ENCODE measurements around the gene SNX7.

Gene SNX7

DNA sequence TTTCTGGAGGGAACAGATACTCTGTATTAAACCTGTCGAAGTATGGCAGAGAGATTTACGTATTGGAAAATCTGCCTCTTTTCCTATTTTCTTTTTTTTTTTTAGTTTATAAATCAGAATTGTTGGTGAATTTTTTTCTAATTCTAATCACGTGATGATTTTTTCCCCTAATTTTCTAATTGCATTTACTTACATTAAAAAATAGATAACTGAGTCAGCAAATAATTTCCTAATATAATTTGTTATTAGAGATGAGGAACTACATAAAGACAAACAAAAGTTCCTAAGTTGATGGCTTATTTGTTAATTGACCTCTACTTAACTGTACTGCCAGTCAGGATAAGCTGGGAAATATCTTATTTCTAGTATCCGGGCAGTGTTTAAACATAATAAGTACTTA is 34.6 kb downstream of the SNX7 start:
- TF ChIP-seq CREB1 (IDR thresholded peaks at IDR 0.05; ENCODE audit: low read depth) (no peak), YY1 (IDR thresholded peaks at IDR 0.05; ENCODE audit: low read depth) (no peak), EGR1 (IDR thresholded peaks at IDR 0.05) (no peak), CEBPB (IDR thresholded peaks at IDR 0.05) (no peak), ZBTB7A (IDR thresholded peaks at IDR 0.05; ENCODE audit: low read depth) (no peak), TEAD4 (IDR thresholded peaks at IDR 0.05) (no peak), TCF12 (IDR thresholded peaks at IDR 0.05; ENCODE audit: low read depth) (no peak), FOXM1 (IDR thresholded peaks at IDR 0.05; ENCODE audit: borderline replicate concordance, low read depth) (no peak), EP300 (IDR thresholded peaks at IDR 0.05; ENCODE audit: borderline replicate concordance) (no peak), RAD21 (IDR thresholded peaks at IDR 0.05; ENCODE audit: low read depth) (no peak), NFIC (IDR thresholded peaks at IDR 0.05) (no peak), TAF1 (IDR thresholded peaks at IDR 0.05; ENCODE audit: low read depth) (no peak)
- TF ChIP-seq, protein P1, sequence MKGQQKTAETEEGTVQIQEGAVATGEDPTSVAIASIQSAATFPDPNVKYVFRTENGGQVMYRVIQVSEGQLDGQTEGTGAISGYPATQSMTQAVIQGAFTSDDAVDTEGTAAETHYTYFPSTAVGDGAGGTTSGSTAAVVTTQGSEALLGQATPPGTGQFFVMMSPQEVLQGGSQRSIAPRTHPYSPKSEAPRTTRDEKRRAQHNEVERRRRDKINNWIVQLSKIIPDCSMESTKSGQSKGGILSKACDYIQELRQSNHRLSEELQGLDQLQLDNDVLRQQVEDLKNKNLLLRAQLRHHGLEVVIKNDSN (IDR thresholded peaks at IDR 0.05), result no peak
- TF ChIP-seq, protein P2, sequence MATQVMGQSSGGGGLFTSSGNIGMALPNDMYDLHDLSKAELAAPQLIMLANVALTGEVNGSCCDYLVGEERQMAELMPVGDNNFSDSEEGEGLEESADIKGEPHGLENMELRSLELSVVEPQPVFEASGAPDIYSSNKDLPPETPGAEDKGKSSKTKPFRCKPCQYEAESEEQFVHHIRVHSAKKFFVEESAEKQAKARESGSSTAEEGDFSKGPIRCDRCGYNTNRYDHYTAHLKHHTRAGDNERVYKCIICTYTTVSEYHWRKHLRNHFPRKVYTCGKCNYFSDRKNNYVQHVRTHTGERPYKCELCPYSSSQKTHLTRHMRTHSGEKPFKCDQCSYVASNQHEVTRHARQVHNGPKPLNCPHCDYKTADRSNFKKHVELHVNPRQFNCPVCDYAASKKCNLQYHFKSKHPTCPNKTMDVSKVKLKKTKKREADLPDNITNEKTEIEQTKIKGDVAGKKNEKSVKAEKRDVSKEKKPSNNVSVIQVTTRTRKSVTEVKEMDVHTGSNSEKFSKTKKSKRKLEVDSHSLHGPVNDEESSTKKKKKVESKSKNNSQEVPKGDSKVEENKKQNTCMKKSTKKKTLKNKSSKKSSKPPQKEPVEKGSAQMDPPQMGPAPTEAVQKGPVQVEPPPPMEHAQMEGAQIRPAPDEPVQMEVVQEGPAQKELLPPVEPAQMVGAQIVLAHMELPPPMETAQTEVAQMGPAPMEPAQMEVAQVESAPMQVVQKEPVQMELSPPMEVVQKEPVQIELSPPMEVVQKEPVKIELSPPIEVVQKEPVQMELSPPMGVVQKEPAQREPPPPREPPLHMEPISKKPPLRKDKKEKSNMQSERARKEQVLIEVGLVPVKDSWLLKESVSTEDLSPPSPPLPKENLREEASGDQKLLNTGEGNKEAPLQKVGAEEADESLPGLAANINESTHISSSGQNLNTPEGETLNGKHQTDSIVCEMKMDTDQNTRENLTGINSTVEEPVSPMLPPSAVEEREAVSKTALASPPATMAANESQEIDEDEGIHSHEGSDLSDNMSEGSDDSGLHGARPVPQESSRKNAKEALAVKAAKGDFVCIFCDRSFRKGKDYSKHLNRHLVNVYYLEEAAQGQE (IDR thresholded peaks at IDR 0.05; ENCODE audit: low read depth), result no peak
- TF ChIP-seq, protein P3, sequence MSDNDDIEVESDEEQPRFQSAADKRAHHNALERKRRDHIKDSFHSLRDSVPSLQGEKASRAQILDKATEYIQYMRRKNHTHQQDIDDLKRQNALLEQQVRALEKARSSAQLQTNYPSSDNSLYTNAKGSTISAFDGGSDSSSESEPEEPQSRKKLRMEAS (IDR thresholded peaks at IDR 0.05), result no peak

DNA sequence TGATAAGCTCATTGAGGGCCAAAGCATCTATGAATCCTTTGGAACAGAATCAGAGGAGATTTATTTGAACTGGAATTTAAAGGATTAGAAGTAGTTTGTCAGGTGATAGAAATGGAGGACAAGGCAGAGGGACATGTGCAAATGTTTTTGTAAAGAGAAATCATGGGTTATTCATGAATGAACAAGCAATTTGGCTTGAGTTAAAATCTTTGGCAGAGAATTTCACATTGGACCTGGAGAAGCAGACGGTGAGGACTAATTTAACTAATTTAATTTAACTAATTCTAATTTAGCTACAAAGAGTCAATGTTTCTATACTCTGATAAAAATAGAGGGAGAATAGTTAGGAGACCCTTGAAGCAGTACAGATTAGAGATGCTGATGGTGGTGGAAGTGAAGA is 36.3 kb downstream of the SNX7 start:
- TF ChIP-seq ZBTB7A (IDR thresholded peaks at IDR 0.05; ENCODE audit: low read depth) (no peak), EGR1 (IDR thresholded peaks at IDR 0.05) (no peak), YY1 (IDR thresholded peaks at IDR 0.05; ENCODE audit: low read depth) (no peak), TCF12 (IDR thresholded peaks at IDR 0.05; ENCODE audit: low read depth) (no peak), FOXM1 (IDR thresholded peaks at IDR 0.05; ENCODE audit: borderline replicate concordance, low read depth) (no peak), TAF1 (IDR thresholded peaks at IDR 0.05; ENCODE audit: low read depth) (no peak), CEBPB (IDR thresholded peaks at IDR 0.05) (no peak), NFIC (IDR thresholded peaks at IDR 0.05) (no peak), EP300 (IDR thresholded peaks at IDR 0.05; ENCODE audit: borderline replicate concordance) (no peak), TEAD4 (IDR thresholded peaks at IDR 0.05) (no peak), CREB1 (IDR thresholded peaks at IDR 0.05; ENCODE audit: low read depth) (no peak), RAD21 (IDR thresholded peaks at IDR 0.05; ENCODE audit: low read depth) (no peak)
- TF ChIP-seq, protein P2 (IDR thresholded peaks at IDR 0.05; ENCODE audit: low read depth), result no peak
- TF ChIP-seq, protein P3 (IDR thresholded peaks at IDR 0.05), result no peak
- TF ChIP-seq, protein P1 (IDR thresholded peaks at IDR 0.05), result no peak

DNA sequence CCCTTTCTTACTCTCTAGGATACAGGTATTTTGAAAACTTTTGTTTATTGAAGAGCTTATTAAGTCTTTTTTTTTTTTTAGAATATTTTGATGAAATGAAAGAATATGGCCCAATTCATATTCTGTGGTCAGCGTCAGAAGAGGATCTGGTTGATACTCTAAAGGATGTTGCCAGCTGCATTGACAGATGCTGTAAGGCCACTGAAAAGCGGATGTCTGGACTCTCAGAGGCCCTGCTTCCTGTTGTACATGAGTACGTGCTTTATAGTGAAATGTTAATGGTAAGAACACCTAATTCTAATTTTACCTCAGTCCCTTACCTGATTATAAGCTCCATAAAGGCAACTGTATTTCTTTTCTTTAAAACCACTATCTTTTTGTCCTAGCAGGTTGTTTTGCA is 37.1 kb downstream of the SNX7 start:
- TF ChIP-seq ZBTB7A (IDR thresholded peaks at IDR 0.05; ENCODE audit: low read depth), result no peak
- no peak for TF ChIP-seq RAD21 (IDR thresholded peaks at IDR 0.05; ENCODE audit: low read depth)
- TF ChIP-seq YY1 (IDR thresholded peaks at IDR 0.05; ENCODE audit: low read depth), result no peak
- no peak for TF ChIP-seq NFIC (IDR thresholded peaks at IDR 0.05)
- TF ChIP-seq TEAD4 (IDR thresholded peaks at IDR 0.05), result no peak
- no peak for TF ChIP-seq FOXM1 (IDR thresholded peaks at IDR 0.05; ENCODE audit: borderline replicate concordance, low read depth)
- no peak for TF ChIP-seq TCF12 (IDR thresholded peaks at IDR 0.05; ENCODE audit: low read depth)
- TF ChIP-seq, protein P3 (IDR thresholded peaks at IDR 0.05), result no peak
- TF ChIP-seq EP300 (IDR thresholded peaks at IDR 0.05; ENCODE audit: borderline replicate concordance), result no peak

DNA sequence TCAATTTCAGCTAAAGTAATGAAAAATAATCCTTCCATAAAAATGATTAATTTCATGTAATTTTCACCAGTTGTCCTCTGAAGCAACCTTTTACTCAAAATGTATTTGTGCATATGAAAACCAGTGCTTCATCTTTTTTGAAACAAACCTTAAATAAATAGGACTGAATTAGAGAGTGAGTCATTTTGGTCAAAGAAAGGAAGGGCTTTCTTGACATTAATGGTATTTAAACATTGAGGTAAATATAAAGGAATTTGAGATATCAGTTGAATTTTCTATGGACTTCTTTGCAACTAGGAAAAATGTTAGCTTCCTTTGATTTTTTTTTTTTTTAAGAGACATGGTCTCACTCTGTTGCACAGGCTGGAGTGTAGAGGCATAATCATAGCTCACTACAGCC is 38.7 kb downstream of the SNX7 start:
- TF ChIP-seq EGR1 (IDR thresholded peaks at IDR 0.05) (no peak), RAD21 (IDR thresholded peaks at IDR 0.05; ENCODE audit: low read depth) (no peak)

DNA sequence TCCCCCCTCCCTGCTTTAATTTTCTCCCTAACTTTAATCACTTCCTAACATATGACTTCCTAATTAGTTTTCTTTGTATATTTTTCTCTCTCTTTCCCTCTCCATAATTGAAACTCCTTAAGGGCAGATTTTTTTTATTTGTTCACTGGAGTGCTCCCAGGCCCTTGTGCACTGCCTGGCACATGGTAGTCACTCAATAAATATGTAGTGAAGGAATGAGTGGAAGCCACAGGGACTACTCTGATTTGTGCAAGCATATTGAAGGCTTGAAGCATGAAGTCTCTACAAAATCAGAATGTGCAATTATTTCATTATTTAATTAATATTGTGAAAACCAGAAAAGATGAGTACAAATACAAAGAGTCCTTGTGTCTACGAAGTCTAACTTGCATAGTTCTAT is 41.5 kb downstream of the SNX7 start:
- no peak for TF ChIP-seq TCF12 (IDR thresholded peaks at IDR 0.05; ENCODE audit: low read depth)
- TF ChIP-seq CREB1 (IDR thresholded peaks at IDR 0.05; ENCODE audit: low read depth), result no peak
- TF ChIP-seq, protein P3 (IDR thresholded peaks at IDR 0.05), result no peak
- no peak for TF ChIP-seq TEAD4 (IDR thresholded peaks at IDR 0.05)
- no peak for TF ChIP-seq FOXM1 (IDR thresholded peaks at IDR 0.05; ENCODE audit: borderline replicate concordance, low read depth)
- TF ChIP-seq CEBPB (IDR thresholded peaks at IDR 0.05), result no peak
- TF ChIP-seq, protein P2 (IDR thresholded peaks at IDR 0.05; ENCODE audit: low read depth), result no peak
- TF ChIP-seq TAF1 (IDR thresholded peaks at IDR 0.05; ENCODE audit: low read depth), result no peak
- TF ChIP-seq EGR1 (IDR thresholded peaks at IDR 0.05), result no peak
- TF ChIP-seq, protein P1 (IDR thresholded peaks at IDR 0.05), result no peak
- no peak for TF ChIP-seq YY1 (IDR thresholded peaks at IDR 0.05; ENCODE audit: low read depth)
- no peak for TF ChIP-seq RAD21 (IDR thresholded peaks at IDR 0.05; ENCODE audit: low read depth)
- TF ChIP-seq ZBTB7A (IDR thresholded peaks at IDR 0.05; ENCODE audit: low read depth), result no peak
- TF ChIP-seq NFIC (IDR thresholded peaks at IDR 0.05), result no peak
- no peak for TF ChIP-seq EP300 (IDR thresholded peaks at IDR 0.05; ENCODE audit: borderline replicate concordance)

All from Ishikawa (cell line).